GM12878 (cell line): ENCODE data around the gene GBGT1. TPM values are rescaled to one million over a fixed set of nuclear protein-coding genes. Genes with fewer than 3 reads are reported as not detected.

Source experiments
- CBX5 ChIP-seq: sonication (generic); IDR thresholded peaks from 2 replicates; pipeline ENCODE4 v1.6.1; 2016; ENCODE audit warnings: low read depth, moderate library complexity, mild to moderate bottlenecking, inconsistent platforms
- HDAC2 ChIP-seq: fragments of 200-600 bp; sonication (generic); IDR thresholded peaks from 2 replicates; pipeline ENCODE4 v1.6.1; 2017
- IKZF1 ChIP-seq: fragments of 450-650 bp; conservative IDR thresholded peaks from 2 replicates; pipeline ENCODE4 v1.6.1; 2017; ENCODE audit warnings: antibody characterized with exemption, mild to moderate bottlenecking
- IKZF2 ChIP-seq, 2 experiments: fragments of 450-650 bp; IDR thresholded peaks; 2 replicates each; pipeline ENCODE4 v1.6.1; 2017; ENCODE audit warnings: mild to moderate bottlenecking in 2 of 2, moderate library complexity in 2 of 2
- IRF4 ChIP-seq: IDR thresholded peaks from 2 replicates; pipeline ENCODE4 v1.6.1; 2011; ENCODE audit warnings: low read depth, low read length
- JUND ChIP-seq: IDR thresholded peaks from 2 replicates; pipeline ENCODE4 v1.6.1; 2012; ENCODE audit warnings: low read depth, mild to moderate bottlenecking, low read length, improper control_type of control experiment, moderate library complexity
- NR2C2 ChIP-seq: IDR thresholded peaks from 2 replicates; pipeline ENCODE4 v1.6.1; 2011; ENCODE audit warnings: borderline replicate concordance, low read depth; ENCODE audit not compliant: control insufficient read depth, insufficient read length
- SRF ChIP-seq, 2 experiments: IDR thresholded peaks; 2 replicates each; pipeline ENCODE4 v1.6.1; 2011; ENCODE audit warnings: low read depth in 2 of 2, low read length in 2 of 2, mild to moderate bottlenecking in 1 of 2, moderate library complexity in 1 of 2
- SUPT20H ChIP-seq: IDR thresholded peaks from 2 replicates; pipeline ENCODE4 v1.6.1; 2011; ENCODE audit warnings: low read depth, mild to moderate bottlenecking, low read length, moderate library complexity, borderline replicate concordance; ENCODE audit not compliant: control insufficient read depth
- polyA plus RNA-seq, 11 experiments: library from polyadenylated mRNA; depleted of rRNA in 4 of 11; unstranded in 6 of 11; stranded (reverse) in 5 of 11; fragments of >200 nt; fragmentation: Nextera tagmentation in 4 of 11; fragmentation: Illumina TruSeq in 1 of 11; extraction: Ambion mirVana in 4 of 11; extraction: Trizol in 1 of 11; gene quantifications; 1 replicate in 1 of 11; 2 replicates in 10 of 11; pipeline versions ENCODE4 v1.2.1 to v1.2.3, GENCODE V29; 2011 to 2016; ENCODE audit warnings: inconsistent platforms in 2 of 11, missing spikeins in 2 of 11, low read depth in 1 of 11
- total RNA-seq, 4 experiments: library from RNA; depleted of rRNA in 3 of 4; stranded (reverse); fragments of >200 nt in 3 of 4; fragmentation: Illumina TruSeq in 1 of 4; extraction: Trizol in 1 of 4; gene quantifications; 2 replicates each; pipeline versions ENCODE4 v1.2.1 to v1.2.3, GENCODE V29; 2013 to 2021
- TF ChIP-seq, protein P1 (sequence below): IDR thresholded peaks from 2 replicates; pipeline ENCODE4 v1.6.1; 2012; ENCODE audit warnings: low read length, inconsistent platforms
- TF ChIP-seq, protein P2 (sequence below): fragments of 450-650 bp; IDR thresholded peaks from 2 replicates; pipeline ENCODE4 v1.6.1; 2016; ENCODE audit warnings: mild to moderate bottlenecking, moderate library complexity, borderline replicate concordance
- TF ChIP-seq, protein P3 (sequence below): fragments of 450-650 bp; IDR thresholded peaks from 2 replicates; pipeline ENCODE4 v1.6.1; 2016; ENCODE audit warnings: mild to moderate bottlenecking

GBGT1 gene
- total and polyA plus RNA-seq, 10 of the 15 experiments (the other 5 are each of a cell fraction or from before 2014, with no cell fraction given) = 0.08 to 1.9 (median 0.49) TPM

DNA sequence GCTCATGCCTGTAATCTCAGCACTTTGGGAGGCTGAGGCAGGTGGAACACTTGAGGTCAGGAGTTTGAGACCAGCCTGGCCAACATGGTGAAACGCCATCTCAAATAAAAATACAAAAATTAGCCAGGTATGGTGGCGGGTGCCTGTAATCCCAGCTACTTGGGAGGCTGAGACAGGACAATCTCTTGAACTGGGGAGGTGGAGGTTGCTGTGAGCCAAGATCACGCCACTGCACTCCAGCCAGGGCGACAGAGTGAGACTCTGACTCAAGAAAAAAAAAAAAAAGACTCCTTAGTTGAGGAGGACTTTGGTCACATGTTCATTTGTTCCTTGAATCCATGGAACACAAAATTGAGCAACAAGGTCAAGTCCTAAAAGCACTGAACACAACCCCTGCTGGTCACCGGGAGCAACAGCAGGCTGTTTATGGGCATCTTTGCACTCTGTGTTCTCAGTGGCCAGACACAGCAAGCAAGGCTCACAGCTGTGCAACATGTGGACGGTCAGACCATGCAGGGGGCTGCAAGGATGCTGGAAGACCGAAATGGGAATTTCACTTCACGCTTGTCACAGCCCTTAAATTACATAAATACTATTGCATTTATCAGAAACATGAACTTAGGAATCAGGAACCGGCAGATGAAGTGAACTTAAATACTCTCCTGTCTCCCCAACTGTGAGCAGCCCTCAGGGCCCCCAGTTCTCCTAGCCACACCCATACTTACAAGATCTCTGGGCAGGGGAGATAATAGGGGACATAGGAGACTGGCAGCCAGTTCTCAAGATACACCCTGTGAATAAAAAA, 2.8 kb downstream of the GBGT1 start (continued):
- TF ChIP-seq, protein P1, sequence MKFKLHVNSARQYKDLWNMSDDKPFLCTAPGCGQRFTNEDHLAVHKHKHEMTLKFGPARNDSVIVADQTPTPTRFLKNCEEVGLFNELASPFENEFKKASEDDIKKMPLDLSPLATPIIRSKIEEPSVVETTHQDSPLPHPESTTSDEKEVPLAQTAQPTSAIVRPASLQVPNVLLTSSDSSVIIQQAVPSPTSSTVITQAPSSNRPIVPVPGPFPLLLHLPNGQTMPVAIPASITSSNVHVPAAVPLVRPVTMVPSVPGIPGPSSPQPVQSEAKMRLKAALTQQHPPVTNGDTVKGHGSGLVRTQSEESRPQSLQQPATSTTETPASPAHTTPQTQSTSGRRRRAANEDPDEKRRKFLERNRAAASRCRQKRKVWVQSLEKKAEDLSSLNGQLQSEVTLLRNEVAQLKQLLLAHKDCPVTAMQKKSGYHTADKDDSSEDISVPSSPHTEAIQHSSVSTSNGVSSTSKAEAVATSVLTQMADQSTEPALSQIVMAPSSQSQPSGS = no peak
- TF ChIP-seq, protein P2, sequence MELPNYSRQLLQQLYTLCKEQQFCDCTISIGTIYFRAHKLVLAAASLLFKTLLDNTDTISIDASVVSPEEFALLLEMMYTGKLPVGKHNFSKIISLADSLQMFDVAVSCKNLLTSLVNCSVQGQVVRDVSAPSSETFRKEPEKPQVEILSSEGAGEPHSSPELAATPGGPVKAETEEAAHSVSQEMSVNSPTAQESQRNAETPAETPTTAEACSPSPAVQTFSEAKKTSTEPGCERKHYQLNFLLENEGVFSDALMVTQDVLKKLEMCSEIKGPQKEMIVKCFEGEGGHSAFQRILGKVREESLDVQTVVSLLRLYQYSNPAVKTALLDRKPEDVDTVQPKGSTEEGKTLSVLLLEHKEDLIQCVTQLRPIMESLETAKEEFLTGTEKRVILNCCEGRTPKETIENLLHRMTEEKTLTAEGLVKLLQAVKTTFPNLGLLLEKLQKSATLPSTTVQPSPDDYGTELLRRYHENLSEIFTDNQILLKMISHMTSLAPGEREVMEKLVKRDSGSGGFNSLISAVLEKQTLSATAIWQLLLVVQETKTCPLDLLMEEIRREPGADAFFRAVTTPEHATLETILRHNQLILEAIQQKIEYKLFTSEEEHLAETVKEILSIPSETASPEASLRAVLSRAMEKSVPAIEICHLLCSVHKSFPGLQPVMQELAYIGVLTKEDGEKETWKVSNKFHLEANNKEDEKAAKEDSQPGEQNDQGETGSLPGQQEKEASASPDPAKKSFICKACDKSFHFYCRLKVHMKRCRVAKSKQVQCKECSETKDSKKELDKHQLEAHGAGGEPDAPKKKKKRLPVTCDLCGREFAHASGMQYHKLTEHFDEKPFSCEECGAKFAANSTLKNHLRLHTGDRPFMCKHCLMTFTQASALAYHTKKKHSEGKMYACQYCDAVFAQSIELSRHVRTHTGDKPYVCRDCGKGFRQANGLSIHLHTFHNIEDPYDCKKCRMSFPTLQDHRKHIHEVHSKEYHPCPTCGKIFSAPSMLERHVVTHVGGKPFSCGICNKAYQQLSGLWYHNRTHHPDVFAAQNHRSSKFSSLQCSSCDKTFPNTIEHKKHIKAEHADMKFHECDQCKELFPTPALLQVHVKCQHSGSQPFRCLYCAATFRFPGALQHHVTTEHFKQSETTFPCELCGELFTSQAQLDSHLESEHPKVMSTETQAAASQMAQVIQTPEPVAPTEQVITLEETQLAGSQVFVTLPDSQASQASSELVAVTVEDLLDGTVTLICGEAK = no peak
- no peak for TF ChIP-seq JUND
- TF ChIP-seq HDAC2 = no peak
- TF ChIP-seq NR2C2 = no peak
- no peak for TF ChIP-seq SUPT20H
- TF ChIP-seq, protein P3, sequence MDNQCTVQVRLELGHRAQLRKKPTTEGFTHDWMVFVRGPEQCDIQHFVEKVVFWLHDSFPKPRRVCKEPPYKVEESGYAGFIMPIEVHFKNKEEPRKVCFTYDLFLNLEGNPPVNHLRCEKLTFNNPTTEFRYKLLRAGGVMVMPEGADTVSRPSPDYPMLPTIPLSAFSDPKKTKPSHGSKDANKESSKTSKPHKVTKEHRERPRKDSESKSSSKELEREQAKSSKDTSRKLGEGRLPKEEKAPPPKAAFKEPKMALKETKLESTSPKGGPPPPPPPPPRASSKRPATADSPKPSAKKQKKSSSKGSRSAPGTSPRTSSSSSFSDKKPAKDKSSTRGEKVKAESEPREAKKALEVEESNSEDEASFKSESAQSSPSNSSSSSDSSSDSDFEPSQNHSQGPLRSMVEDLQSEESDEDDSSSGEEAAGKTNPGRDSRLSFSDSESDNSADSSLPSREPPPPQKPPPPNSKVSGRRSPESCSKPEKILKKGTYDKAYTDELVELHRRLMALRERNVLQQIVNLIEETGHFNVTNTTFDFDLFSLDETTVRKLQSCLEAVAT = no peak
- peak; percentile 79 to 83; a peak in 3 of 4 replicates for TF ChIP-seq SRF (IDR thresholded peaks at IDR 0.05; ENCODE audit: low read depth in 2 of 2, low read length in 2 of 2)
- no peak for TF ChIP-seq CBX5
- no peak for TF ChIP-seq IKZF2 (IDR thresholded peaks at IDR 0.05)
- TF ChIP-seq IKZF1 = no peak
- TF ChIP-seq IRF4 = no peak
